ENCODE results near the gene ABHD14A. TPM values are rescaled to one million over a fixed set of nuclear protein-coding genes. Genes with fewer than 3 reads are reported as not detected.

The ABHD14A gene
- polyA plus RNA-seq, 6 donors from 2014 or later = 32.9 to 66.0 (median 40.4) TPM

GRCh38 chr3:51945031-51945840 is 29.6 kb upstream of the ABHD14A start:
- H3K27ac Mint-ChIP-seq = no peak overlapping the region
- ATAC-seq (ENCODE audit: low read depth in 2 of 2) (no peak), DNase-seq (no peak)
- H3K36me3 Mint-ChIP-seq = peaks cover 0 to 8% of the 10 kb centered on the region in 2 donors
- peak overlapping the region in 2 of 8 donors; percentile 18 to 64 for H3K4me3 Mint-ChIP-seq
- H3K9me3 Mint-ChIP-seq = no peaks in the 10 kb centered on the region
- peaks cover 11 to 21% (median 21%) of the 10 kb centered on the region in 3 donors for H3K4me1 Mint-ChIP-seq
- H3K27me3 Mint-ChIP-seq = no peaks in the 10 kb centered on the region

- Mint-ChIP-seq H3K36me3 (peaks cover 0 to 8% of the 10 kb centered on the region in 2 donors), H3K9me3 (no peaks in the 10 kb centered on the region), H3K27me3 (no peaks in the 10 kb centered on the region), H3K4me1 (peaks cover 6 to 13% (median 13%) of the 10 kb centered on the region in 3 donors), H3K4me3 (peak overlapping the region in 3 of 8 donors; percentile 24 to 64 (median 52)), H3K27ac (no peak overlapping the region)
- ATAC-seq (ENCODE audit: low read depth in 2 of 2) (no peak), DNase-seq (no peak)
Observed at GRCh38 chr3:51945926-51946705, 28.7 kb upstream of the ABHD14A start.

GRCh38 chr3:51946796-51947195 is 28.1 kb upstream of the ABHD14A start:
- Mint-ChIP-seq H3K4me1 (peaks cover 6 to 9% (median 8%) of the 10 kb centered on the region in 3 donors), H3K36me3 (peaks cover 0 to 8% of the 10 kb centered on the region in 2 donors), H3K4me3 (no peak overlapping the region), H3K9me3 (no peaks in the 10 kb centered on the region), H3K27ac (peak overlapping the region in 2 of 6 donors; percentile 12 to 52), H3K27me3 (no peaks in the 10 kb centered on the region)
- ATAC-seq (ENCODE audit: low read depth in 2 of 2) = no peak
- no peak for DNase-seq

- H3K4me3 Mint-ChIP-seq = no peak overlapping the region
- peaks cover 0 to 5% (median 3%) of the 10 kb centered on the region in 3 donors for H3K27me3 Mint-ChIP-seq
- H3K9me3 Mint-ChIP-seq = no peaks in the 10 kb centered on the region
- peak overlapping the region in 2 of 6 donors; percentile 12 to 52 for H3K27ac Mint-ChIP-seq
- peaks cover 0 to 8% of the 10 kb centered on the region in 2 donors for H3K36me3 Mint-ChIP-seq
- ATAC-seq (ENCODE audit: low read depth in 2 of 2) (no peak), DNase-seq (no peak)
- H3K4me1 Mint-ChIP-seq = peaks cover 6 to 8% (median 7%) of the 10 kb centered on the region in 3 donors
Observed at GRCh38 chr3:51947215-51947900, 27.5 kb upstream of the ABHD14A start.

- H3K36me3 Mint-ChIP-seq = peaks cover 0 to 8% of the 10 kb centered on the region in 2 donors
- ATAC-seq (ENCODE audit: low read depth in 2 of 2) (no peak), DNase-seq (no peak)
- H3K9me3 Mint-ChIP-seq = no peaks in the 10 kb centered on the region
- no peak overlapping the region for H3K27ac Mint-ChIP-seq
- H3K4me1 Mint-ChIP-seq = peaks cover under 1 to 2% (median 2%) of the 10 kb centered on the region in 3 donors
- peaks cover 3 to 13% (median 7%) of the 10 kb centered on the region in 3 donors for H3K27me3 Mint-ChIP-seq
- no peak overlapping the region for H3K4me3 Mint-ChIP-seq
Observed at GRCh38 chr3:51948016-51948580, 26.8 kb upstream of the ABHD14A start.

- H3K27me3 Mint-ChIP-seq = peaks cover 14 to 23% (median 15%) of the 10 kb centered on the region in 3 donors
- H3K27ac Mint-ChIP-seq = no peak overlapping the region
- H3K4me3 Mint-ChIP-seq = no peak overlapping the region
- ATAC-seq (ENCODE audit: low read depth in 2 of 2) (no peak), DNase-seq (no peak)
- peaks cover 0 to 4% (median 2%) of the 10 kb centered on the region in 3 donors for H3K4me1 Mint-ChIP-seq
- peaks cover 0 to 8% of the 10 kb centered on the region in 2 donors for H3K36me3 Mint-ChIP-seq
- no peaks in the 10 kb centered on the region for H3K9me3 Mint-ChIP-seq
Observed at GRCh38 chr3:51949121-51949520, 25.7 kb upstream of the ABHD14A start.

- H3K36me3 Mint-ChIP-seq = peaks cover 0 to 8% of the 10 kb centered on the region in 2 donors
- peaks cover 0 to 4% (median 4%) of the 10 kb centered on the region in 3 donors for H3K4me1 Mint-ChIP-seq
- no peaks in the 10 kb centered on the region for H3K9me3 Mint-ChIP-seq
- no peak for ATAC-seq (ENCODE audit: low read depth in 2 of 2)
- peaks cover 18 to 34% (median 26%) of the 10 kb centered on the region in 3 donors for H3K27me3 Mint-ChIP-seq
- no peak for DNase-seq
- no peak overlapping the region for H3K27ac Mint-ChIP-seq
- H3K4me3 Mint-ChIP-seq = no peak overlapping the region
Observed at GRCh38 chr3:51950899-51951298, 24.0 kb upstream of the ABHD14A start.

- no peaks in the 10 kb centered on the region for H3K9me3 Mint-ChIP-seq
Observed at GRCh38 chr3:51953445-51953844, 21.4 kb upstream of the ABHD14A start.

GRCh38 chr3:51954105-51954504 is 20.8 kb upstream of the ABHD14A start:
- Mint-ChIP-seq H3K4me3 (peak overlapping the region in 3 of 8 donors; percentile 22 to 36 (median 33)), H3K27ac (peak overlapping the region in 1 of 6 donors; percentile 75), H3K4me1 (peaks cover 4% of the 10 kb centered on the region in 3 donors), H3K9me3 (no peaks in the 10 kb centered on the region), H3K36me3 (peaks cover 0 to 8% of the 10 kb centered on the region in 2 donors), H3K27me3 (peaks cover 18 to 34% (median 26%) of the 10 kb centered on the region in 3 donors)
- ATAC-seq (ENCODE audit: low read depth in 2 of 2) (no peak), DNase-seq (no peak)

More at GRCh38 chr3:51953445-51953844, 21.4 kb upstream of the ABHD14A start:
- Mint-ChIP-seq H3K4me1 (peaks cover 4% of the 10 kb centered on the region in 3 donors), H3K4me3 (no peak overlapping the region), H3K36me3 (peaks cover 0 to 6% of the 10 kb centered on the region in 2 donors), H3K27ac (no peak overlapping the region), H3K27me3 (peaks cover 18 to 34% (median 26%) of the 10 kb centered on the region in 3 donors)
- no peak for ATAC-seq (ENCODE audit: low read depth in 2 of 2)
- no peak for DNase-seq

GRCh38 chr3:51954713-51955112 is 20.2 kb upstream of the ABHD14A start:
- H3K36me3 Mint-ChIP-seq = peaks cover 0 to 8% of the 10 kb centered on the region in 2 donors
- H3K27ac Mint-ChIP-seq = no peak overlapping the region
- no peak for DNase-seq
- H3K9me3 Mint-ChIP-seq = no peaks in the 10 kb centered on the region
- peaks cover 4% of the 10 kb centered on the region in 3 donors for H3K4me1 Mint-ChIP-seq
- no peak for ATAC-seq (ENCODE audit: low read depth in 2 of 2)
- peaks cover 18 to 34% (median 26%) of the 10 kb centered on the region in 3 donors for H3K27me3 Mint-ChIP-seq
- H3K4me3 Mint-ChIP-seq = peak overlapping the region in 4 of 8 donors; percentile 30 to 63 (median 49)

- H3K9me3 Mint-ChIP-seq = no peaks in the 10 kb centered on the region
- H3K4me1 Mint-ChIP-seq = peaks cover 4% of the 10 kb centered on the region in 3 donors
- ATAC-seq (ENCODE audit: low read depth in 2 of 2) (no peak), DNase-seq (no peak)
- peak within 1 kb of the TSS in 7 of 8 donors; percentile 41 to 82 (median 66) for H3K4me3 Mint-ChIP-seq
- peak within 1 kb of the TSS in 1 of 6 donors; percentile 75 for H3K27ac Mint-ChIP-seq
- H3K36me3 Mint-ChIP-seq = peaks cover 0 to 8% of the 10 kb centered on the region in 2 donors
- peaks cover 18 to 34% (median 26%) of the 10 kb centered on the region in 3 donors for H3K27me3 Mint-ChIP-seq
Observed at GRCh38 chr3:51955175-51955892, 19.5 kb upstream of the ABHD14A start, which contains the start of gene GPR62. Gene GPR62 (plus strand): TSS chr3:51955381. CDS start chr3:51955653, 272 bp downstream.

Data from naive B cell (primary cell).